WTC11 (cell line): Measurements from ENCODE around the gene OCRL.

ENCODE experiments used
- ATF1 ChIP-seq: sonication (generic); formaldehyde crosslinking; IDR thresholded peaks from 2 replicates; pipeline ENCODE4 v1.8.1; 2023; ENCODE audit warnings: mild to moderate bottlenecking, moderate library complexity, missing genetic modification reagents
- E2F5 ChIP-seq: sonication (generic); formaldehyde crosslinking; IDR thresholded peaks from 2 replicates; pipeline ENCODE4 v1.8.1; 2022; ENCODE audit warnings: mild to moderate bottlenecking, moderate library complexity, missing genetic modification reagents
- ESRRA ChIP-seq: sonication (generic); formaldehyde crosslinking; IDR thresholded peaks from 2 replicates; pipeline ENCODE4 v1.8.1; 2022; ENCODE audit warnings: mild to moderate bottlenecking, missing genetic modification reagents, borderline replicate concordance
- FOXP1 ChIP-seq: sonication (generic); formaldehyde crosslinking; IDR thresholded peaks from 2 replicates; pipeline ENCODE4 v1.8.0; 2022; ENCODE audit warnings: missing genetic modification reagents, mild to moderate bottlenecking, moderate library complexity, borderline replicate concordance
- FOXP4 ChIP-seq: sonication (generic); formaldehyde crosslinking; IDR thresholded peaks from 2 replicates; pipeline ENCODE4 v1.8.0; 2022; ENCODE audit warnings: mild to moderate bottlenecking, missing genetic modification reagents
- GABPB1 ChIP-seq: sonication (generic); formaldehyde crosslinking; IDR thresholded peaks from 2 replicates; pipeline ENCODE4 v1.8.1; 2023; ENCODE audit warnings: mild to moderate bottlenecking, missing genetic modification reagents
- JUN ChIP-seq: sonication (generic); formaldehyde crosslinking; IDR thresholded peaks from 2 replicates; pipeline ENCODE4 v1.8.0; 2023; ENCODE audit warnings: mild to moderate bottlenecking, missing genetic modification reagents
- NR3C1 ChIP-seq: sonication (generic); formaldehyde crosslinking; conservative IDR thresholded peaks from 2 replicates; pipeline ENCODE4 v1.8.1; 2023; ENCODE audit warnings: low read depth, mild to moderate bottlenecking, missing genetic modification reagents
- OVOL2 ChIP-seq: fragments of 250-450 bp; sonication (Bioruptor Pico); IDR thresholded peaks from 2 replicates; pipeline ENCODE4 v1.9.0; 2021; ENCODE audit warnings: mild to moderate bottlenecking, borderline replicate concordance
- TF ChIP-seq, protein P1 (sequence below): fragments of 200-600 bp; IDR thresholded peaks from 2 replicates; pipeline ENCODE4 v1.8.0; 2022; ENCODE audit warnings: antibody characterized with exemption

DNA sequence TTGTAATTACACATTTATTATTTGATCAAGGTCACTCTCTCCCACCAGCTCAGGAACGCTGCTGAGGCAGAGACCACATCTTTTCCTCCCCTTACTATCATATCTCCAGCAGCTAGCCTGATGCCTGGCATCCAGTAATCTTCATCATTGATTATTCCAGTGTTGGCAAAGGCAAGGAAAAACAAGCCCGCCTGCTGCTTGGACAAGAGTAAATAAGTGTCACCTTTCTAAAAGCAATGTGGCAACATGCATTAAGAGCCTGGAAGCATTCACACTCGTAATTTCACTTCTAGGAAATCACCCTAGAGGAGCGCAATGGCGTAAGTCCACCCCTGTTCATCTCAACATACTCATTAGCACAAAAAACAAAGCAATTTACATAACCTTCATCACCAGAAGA lies 59.9 kb downstream of the OCRL start:
- TF ChIP-seq FOXP4 (no peak), JUN (no peak), OVOL2 (CRISPR knock-in tag) (no peak), E2F5 (no peak), ATF1 (CRISPR knock-in tag) (no peak), NR3C1 (CRISPR knock-in tag) (no peak), ESRRA (CRISPR knock-in tag) (no peak), GABPB1 (CRISPR knock-in tag) (no peak), FOXP1 (CRISPR knock-in tag) (no peak)
- TF ChIP-seq, protein P1, sequence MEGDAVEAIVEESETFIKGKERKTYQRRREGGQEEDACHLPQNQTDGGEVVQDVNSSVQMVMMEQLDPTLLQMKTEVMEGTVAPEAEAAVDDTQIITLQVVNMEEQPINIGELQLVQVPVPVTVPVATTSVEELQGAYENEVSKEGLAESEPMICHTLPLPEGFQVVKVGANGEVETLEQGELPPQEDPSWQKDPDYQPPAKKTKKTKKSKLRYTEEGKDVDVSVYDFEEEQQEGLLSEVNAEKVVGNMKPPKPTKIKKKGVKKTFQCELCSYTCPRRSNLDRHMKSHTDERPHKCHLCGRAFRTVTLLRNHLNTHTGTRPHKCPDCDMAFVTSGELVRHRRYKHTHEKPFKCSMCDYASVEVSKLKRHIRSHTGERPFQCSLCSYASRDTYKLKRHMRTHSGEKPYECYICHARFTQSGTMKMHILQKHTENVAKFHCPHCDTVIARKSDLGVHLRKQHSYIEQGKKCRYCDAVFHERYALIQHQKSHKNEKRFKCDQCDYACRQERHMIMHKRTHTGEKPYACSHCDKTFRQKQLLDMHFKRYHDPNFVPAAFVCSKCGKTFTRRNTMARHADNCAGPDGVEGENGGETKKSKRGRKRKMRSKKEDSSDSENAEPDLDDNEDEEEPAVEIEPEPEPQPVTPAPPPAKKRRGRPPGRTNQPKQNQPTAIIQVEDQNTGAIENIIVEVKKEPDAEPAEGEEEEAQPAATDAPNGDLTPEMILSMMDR = no peak
